ENCODE measurements around the gene TUT4.

Gene TUT4

GRCh38 chr1:52487632-52488031 is 65.3 kb downstream of the TUT4 start:
- Histone ChIP-seq H3K4me2 (ENCODE audit: insufficient read depth, low read length, poor library complexity, severe bottlenecking) (no peak overlapping the region), H2BK120ac (ENCODE audit: low read depth, low read length) (no peak overlapping the region), H3K4ac (ENCODE audit: low read length) (no peak overlapping the region), H4K8ac (ENCODE audit: low read depth, low read length) (no peak overlapping the region), H3K27ac (replicated peaks; ENCODE audit: low read length) (no peak overlapping the region), H3K9ac (ENCODE audit: low read depth, low read length, poor library complexity) (no peak overlapping the region), H2BK12ac (ENCODE audit: low read length) (no peak overlapping the region), H3K4me1 (ENCODE audit: control insufficient read depth in 2 of 2, insufficient read depth in 1 of 2, low read depth in 1 of 2, low read length in 2 of 2) (no peaks in the 10 kb centered on the region), H3K18ac (ENCODE audit: low read length) (no peak overlapping the region), H2BK5ac (ENCODE audit: low read length) (no peak overlapping the region), H4K91ac (ENCODE audit: low read depth, low read length, poor library complexity) (no peak overlapping the region), H3K79me1 (ENCODE audit: low read depth, low read length) (no peaks in the 10 kb centered on the region), H3K14ac (ENCODE audit: low read length) (no peak overlapping the region), H3K4me3 (ENCODE audit: low read length in 2 of 2) (no peak overlapping the region), H3K9me3 (replicated peaks in 1 of 2; ENCODE audit: control insufficient read depth in 2 of 2, insufficient read depth in 1 of 2, low read depth in 1 of 2, low read length in 2 of 2) (no peaks in the 10 kb centered on the region), H3K23ac (ENCODE audit: low read depth, low read length, poor library complexity) (no peak overlapping the region), H2BK15ac (ENCODE audit: low read length) (no peak overlapping the region), H3K27me3 (ENCODE audit: control insufficient read depth in 3 of 3, insufficient read depth in 3 of 3, low read depth in 1 of 3, low read length in 3 of 3) (no peaks in the 10 kb centered on the region), H2AK5ac (ENCODE audit: low read depth, low read length) (no peak overlapping the region), H2AFZ (ENCODE audit: low read length) (no peak overlapping the region), H3K36me3 (replicated peaks in 1 of 2; ENCODE audit: control insufficient read depth in 2 of 2, insufficient read depth in 2 of 2, low read length in 2 of 2) (peaks cover 2 to 88% of the 10 kb centered on the region in 2 donors)
- no peak for DNase-seq (ENCODE audit: low spot score)
- WGBS, 2 donors (ENCODE audit: extremely low coverage in 2 of 2, insufficient read length in 2 of 2, insufficient replicate concordance in 1 of 2): no CpG with 5 or more reads among the region's 2 CpGs

- WGBS, 2 donors (ENCODE audit: extremely low coverage in 2 of 2, insufficient read length in 2 of 2, insufficient replicate concordance in 1 of 2): no CpG with 5 or more reads among the region's 7 CpGs
- Histone ChIP-seq H3K9me3 (replicated peaks in 1 of 2; ENCODE audit: control insufficient read depth in 2 of 2, insufficient read depth in 1 of 2, low read depth in 1 of 2, low read length in 2 of 2) (no peaks in the 10 kb centered on the region), H3K4me3 (ENCODE audit: low read length in 2 of 2) (no peak overlapping the region), H4K91ac (ENCODE audit: low read depth, low read length, poor library complexity) (no peak overlapping the region), H3K27ac (replicated peaks; ENCODE audit: low read length) (no peak overlapping the region), H2BK12ac (ENCODE audit: low read length) (no peak overlapping the region), H2BK120ac (ENCODE audit: low read depth, low read length) (no peak overlapping the region), H3K14ac (ENCODE audit: low read length) (no peak overlapping the region), H3K79me1 (ENCODE audit: low read depth, low read length) (peaks cover 2% of the 10 kb centered on the region), H3K36me3 (replicated peaks in 1 of 2; ENCODE audit: control insufficient read depth in 2 of 2, insufficient read depth in 2 of 2, low read length in 2 of 2) (peaks cover 3 to 90% of the 10 kb centered on the region in 2 donors), H3K4me1 (ENCODE audit: control insufficient read depth in 2 of 2, insufficient read depth in 1 of 2, low read depth in 1 of 2, low read length in 2 of 2) (no peaks in the 10 kb centered on the region), H3K27me3 (ENCODE audit: control insufficient read depth in 3 of 3, insufficient read depth in 3 of 3, low read depth in 1 of 3, low read length in 3 of 3) (no peaks in the 10 kb centered on the region), H2BK5ac (ENCODE audit: low read length) (no peak overlapping the region), H3K4ac (ENCODE audit: low read length) (no peak overlapping the region), H3K18ac (ENCODE audit: low read length) (no peak overlapping the region), H3K9ac (ENCODE audit: low read depth, low read length, poor library complexity) (no peak overlapping the region), H2BK15ac (ENCODE audit: low read length) (no peak overlapping the region), H2AFZ (ENCODE audit: low read length) (no peak overlapping the region), H4K8ac (ENCODE audit: low read depth, low read length) (no peak overlapping the region), H3K4me2 (ENCODE audit: insufficient read depth, low read length, poor library complexity, severe bottlenecking) (no peak overlapping the region), H2AK5ac (ENCODE audit: low read depth, low read length) (no peak overlapping the region), H3K23ac (ENCODE audit: low read depth, low read length, poor library complexity) (no peak overlapping the region)
- DNase-seq (ENCODE audit: low spot score): no peak
Measured at GRCh38 chr1:52482326-52483004, 70.4 kb downstream of the TUT4 start.

DNA sequence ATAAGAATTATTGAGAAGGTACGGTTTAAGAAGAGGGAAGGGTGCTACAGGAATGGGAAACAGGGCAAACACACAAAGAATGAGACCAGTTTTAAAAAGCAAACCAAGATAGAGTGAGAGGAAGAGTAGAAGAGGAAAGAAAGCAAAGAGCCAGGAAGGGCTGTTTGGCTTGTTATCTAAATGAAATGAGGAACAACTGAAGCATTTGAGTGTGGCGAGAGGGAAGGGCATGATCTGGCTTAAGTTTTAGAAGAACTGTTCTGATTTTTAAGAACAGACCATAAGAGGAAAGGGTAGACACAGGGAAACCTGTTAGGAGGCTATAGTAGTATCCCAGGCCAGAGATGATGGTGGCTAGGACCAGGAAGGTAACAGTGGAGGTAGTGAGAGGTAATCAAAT is 73.8 kb downstream of the TUT4 start:
- H2BK120ac ChIP-seq (ENCODE audit: low read depth, low read length): no peak overlapping the region
- WGBS, 2 donors (ENCODE audit: extremely low coverage in 2 of 2, insufficient read length in 2 of 2, insufficient replicate concordance in 1 of 2): 100% methylated on average over 1 of the region's 2 CpGs; no CpG with 5 or more reads in 1 of the 2 donors
- no peak overlapping the region for H2AFZ ChIP-seq (ENCODE audit: low read length)
- no peak overlapping the region for H3K27ac ChIP-seq (replicated peaks; ENCODE audit: low read length)
- DNase-seq (ENCODE audit: low spot score): no peak
- no peak overlapping the region for H3K4me2 ChIP-seq (ENCODE audit: insufficient read depth, low read length, poor library complexity, severe bottlenecking)
- no peak overlapping the region for H2AK5ac ChIP-seq (ENCODE audit: low read depth, low read length)
- H2BK12ac ChIP-seq (ENCODE audit: low read length): no peak overlapping the region
- H3K4me1 ChIP-seq (ENCODE audit: control insufficient read depth in 2 of 2, insufficient read depth in 1 of 2, low read depth in 1 of 2, low read length in 2 of 2): no peaks in the 10 kb centered on the region
- H2BK15ac ChIP-seq (ENCODE audit: low read length): no peak overlapping the region
- no peak overlapping the region for H3K4ac ChIP-seq (ENCODE audit: low read length)
- peaks cover 6 to 92% of the 10 kb centered on the region in 2 donors for H3K36me3 ChIP-seq (replicated peaks in 1 of 2; ENCODE audit: control insufficient read depth in 2 of 2, insufficient read depth in 2 of 2, low read length in 2 of 2)
- H3K79me1 ChIP-seq (ENCODE audit: low read depth, low read length): peaks cover 2% of the 10 kb centered on the region
- no peaks in the 10 kb centered on the region for H3K27me3 ChIP-seq (ENCODE audit: control insufficient read depth in 3 of 3, insufficient read depth in 3 of 3, low read depth in 1 of 3, low read length in 3 of 3)
- H4K91ac ChIP-seq (ENCODE audit: low read depth, low read length, poor library complexity): no peak overlapping the region
- no peak overlapping the region for H3K14ac ChIP-seq (ENCODE audit: low read length)
- no peak overlapping the region for H3K23ac ChIP-seq (ENCODE audit: low read depth, low read length, poor library complexity)
- H4K8ac ChIP-seq (ENCODE audit: low read depth, low read length): no peak overlapping the region
- H3K18ac ChIP-seq (ENCODE audit: low read length): no peak overlapping the region
- H3K9ac ChIP-seq (ENCODE audit: low read depth, low read length, poor library complexity): no peak overlapping the region
- no peak overlapping the region for H2BK5ac ChIP-seq (ENCODE audit: low read length)
- no peak overlapping the region for H3K4me3 ChIP-seq (ENCODE audit: low read length in 2 of 2)
- H3K9me3 ChIP-seq (replicated peaks in 1 of 2; ENCODE audit: control insufficient read depth in 2 of 2, insufficient read depth in 1 of 2, low read depth in 1 of 2, low read length in 2 of 2): no peaks in the 10 kb centered on the region

DNA sequence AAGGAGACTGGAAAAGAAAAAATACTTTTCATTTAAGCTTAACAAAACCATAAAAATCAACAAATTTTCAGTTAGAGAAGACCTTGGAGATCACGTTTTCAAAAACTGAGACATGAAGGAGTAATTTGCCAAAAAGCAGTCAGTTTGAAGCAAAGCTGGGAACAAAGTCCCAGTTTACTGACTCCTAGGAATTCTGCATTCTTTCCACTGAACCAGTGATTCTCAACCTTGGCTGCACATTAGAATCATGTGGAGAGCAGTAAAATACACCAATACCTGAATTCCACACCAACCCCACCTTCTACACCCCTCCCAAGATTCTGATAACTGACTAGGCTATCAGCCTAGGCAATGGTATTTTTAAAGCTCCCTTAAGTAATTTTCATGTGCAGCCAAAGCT is 75.0 kb downstream of the TUT4 start:
- no peak overlapping the region for H3K9ac ChIP-seq (ENCODE audit: low read depth, low read length, poor library complexity)
- no peaks in the 10 kb centered on the region for H3K27me3 ChIP-seq (ENCODE audit: control insufficient read depth in 3 of 3, insufficient read depth in 3 of 3, low read depth in 1 of 3, low read length in 3 of 3)
- H3K4me3 ChIP-seq (ENCODE audit: low read length in 2 of 2): no peak overlapping the region
- no peak overlapping the region for H2BK120ac ChIP-seq (ENCODE audit: low read depth, low read length)
- WGBS, 2 donors (ENCODE audit: extremely low coverage in 2 of 2, insufficient read length in 2 of 2, insufficient replicate concordance in 1 of 2): no CpG with 5 or more reads among the region's 1 CpG
- no peak overlapping the region for H2AK5ac ChIP-seq (ENCODE audit: low read depth, low read length)
- H2BK15ac ChIP-seq (ENCODE audit: low read length): no peak overlapping the region
- H3K4me1 ChIP-seq (ENCODE audit: control insufficient read depth in 2 of 2, insufficient read depth in 1 of 2, low read depth in 1 of 2, low read length in 2 of 2): no peaks in the 10 kb centered on the region
- peaks cover 6 to 98% of the 10 kb centered on the region in 2 donors for H3K36me3 ChIP-seq (replicated peaks in 1 of 2; ENCODE audit: control insufficient read depth in 2 of 2, insufficient read depth in 2 of 2, low read length in 2 of 2)
- no peak overlapping the region for H3K23ac ChIP-seq (ENCODE audit: low read depth, low read length, poor library complexity)
- no peak overlapping the region for H3K4me2 ChIP-seq (ENCODE audit: insufficient read depth, low read length, poor library complexity, severe bottlenecking)
- no peak overlapping the region for H2BK12ac ChIP-seq (ENCODE audit: low read length)
- no peak overlapping the region for H3K27ac ChIP-seq (replicated peaks; ENCODE audit: low read length)
- no peaks in the 10 kb centered on the region for H3K9me3 ChIP-seq (replicated peaks in 1 of 2; ENCODE audit: control insufficient read depth in 2 of 2, insufficient read depth in 1 of 2, low read depth in 1 of 2, low read length in 2 of 2)
- no peak overlapping the region for H2AFZ ChIP-seq (ENCODE audit: low read length)
- no peak overlapping the region for H3K14ac ChIP-seq (ENCODE audit: low read length)
- no peak overlapping the region for H3K18ac ChIP-seq (ENCODE audit: low read length)
- H2BK5ac ChIP-seq (ENCODE audit: low read length): no peak overlapping the region
- H3K4ac ChIP-seq (ENCODE audit: low read length): no peak overlapping the region
- DNase-seq (ENCODE audit: low spot score): no peak
- no peak overlapping the region for H4K8ac ChIP-seq (ENCODE audit: low read depth, low read length)
- H4K91ac ChIP-seq (ENCODE audit: low read depth, low read length, poor library complexity): no peak overlapping the region
- peaks cover 2% of the 10 kb centered on the region for H3K79me1 ChIP-seq (ENCODE audit: low read depth, low read length)

All from neuronal stem cell (in vitro differentiated cells).